ENCODE data around the gene ACCSL. TPM values are rescaled to one million over a fixed set of nuclear protein-coding genes. Genes with fewer than 3 reads are reported as not detected.

ACCSL gene
- total RNA-seq, 4 donors from 2014 or later: not detected

DNA sequence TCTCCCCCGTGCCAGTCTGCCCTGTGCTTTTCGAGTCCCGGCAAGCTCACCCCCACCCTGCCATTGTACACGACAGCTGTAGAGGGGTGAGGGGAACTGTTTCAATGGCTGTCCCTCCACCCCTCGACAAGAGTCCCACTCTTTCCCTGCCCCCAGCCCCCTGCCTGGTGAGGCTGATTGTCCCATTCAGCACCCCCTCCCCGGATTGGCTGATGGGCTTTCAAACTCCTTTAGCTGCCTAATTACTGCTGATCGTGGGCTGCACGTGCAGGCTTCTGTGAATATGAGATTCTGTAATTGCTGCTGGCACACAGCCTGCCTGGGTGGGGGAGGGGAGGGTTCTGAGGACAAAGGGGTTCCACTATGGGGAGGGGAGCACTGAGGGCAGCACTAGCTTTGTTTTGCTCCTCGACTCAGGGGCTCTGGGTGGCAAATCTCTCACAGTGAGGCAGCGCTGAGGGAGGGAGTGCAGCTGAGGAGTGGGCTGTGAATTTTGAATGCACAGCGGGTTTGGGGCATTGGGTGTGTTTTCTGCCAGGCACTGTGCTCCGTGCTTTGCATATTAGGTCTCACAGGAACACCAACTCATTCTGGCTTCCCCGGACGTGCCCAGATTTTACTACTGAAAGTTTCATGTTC, 42.6 kb upstream of the ACCSL start:
- TF ChIP-seq, protein P1, sequence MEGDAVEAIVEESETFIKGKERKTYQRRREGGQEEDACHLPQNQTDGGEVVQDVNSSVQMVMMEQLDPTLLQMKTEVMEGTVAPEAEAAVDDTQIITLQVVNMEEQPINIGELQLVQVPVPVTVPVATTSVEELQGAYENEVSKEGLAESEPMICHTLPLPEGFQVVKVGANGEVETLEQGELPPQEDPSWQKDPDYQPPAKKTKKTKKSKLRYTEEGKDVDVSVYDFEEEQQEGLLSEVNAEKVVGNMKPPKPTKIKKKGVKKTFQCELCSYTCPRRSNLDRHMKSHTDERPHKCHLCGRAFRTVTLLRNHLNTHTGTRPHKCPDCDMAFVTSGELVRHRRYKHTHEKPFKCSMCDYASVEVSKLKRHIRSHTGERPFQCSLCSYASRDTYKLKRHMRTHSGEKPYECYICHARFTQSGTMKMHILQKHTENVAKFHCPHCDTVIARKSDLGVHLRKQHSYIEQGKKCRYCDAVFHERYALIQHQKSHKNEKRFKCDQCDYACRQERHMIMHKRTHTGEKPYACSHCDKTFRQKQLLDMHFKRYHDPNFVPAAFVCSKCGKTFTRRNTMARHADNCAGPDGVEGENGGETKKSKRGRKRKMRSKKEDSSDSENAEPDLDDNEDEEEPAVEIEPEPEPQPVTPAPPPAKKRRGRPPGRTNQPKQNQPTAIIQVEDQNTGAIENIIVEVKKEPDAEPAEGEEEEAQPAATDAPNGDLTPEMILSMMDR (IDR thresholded peaks at IDR 0.05; ENCODE audit: low read depth): no peak

DNA sequence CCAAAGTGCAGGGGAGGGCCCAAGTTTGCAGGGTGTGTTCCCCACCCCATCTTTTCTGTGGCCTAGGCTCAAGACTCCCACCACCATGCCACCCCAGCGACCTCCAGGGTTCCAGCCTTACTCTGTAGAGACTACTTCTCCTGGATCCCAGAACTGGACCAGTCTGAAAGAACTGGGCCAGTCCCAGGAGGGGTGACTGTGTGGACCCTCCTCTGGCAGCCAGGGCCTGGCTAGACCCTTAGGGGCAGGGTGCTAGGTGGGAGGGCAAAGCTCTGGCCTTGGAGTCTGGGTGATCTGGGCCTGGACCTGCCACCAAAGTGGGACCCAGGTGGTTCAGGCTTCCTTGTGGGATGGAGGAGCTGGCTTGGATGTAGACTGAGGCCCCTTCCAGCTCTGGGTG, 41.8 kb upstream of the ACCSL start:
- TF ChIP-seq, protein P1 (IDR thresholded peaks at IDR 0.05; ENCODE audit: low read depth): no peak

DNA sequence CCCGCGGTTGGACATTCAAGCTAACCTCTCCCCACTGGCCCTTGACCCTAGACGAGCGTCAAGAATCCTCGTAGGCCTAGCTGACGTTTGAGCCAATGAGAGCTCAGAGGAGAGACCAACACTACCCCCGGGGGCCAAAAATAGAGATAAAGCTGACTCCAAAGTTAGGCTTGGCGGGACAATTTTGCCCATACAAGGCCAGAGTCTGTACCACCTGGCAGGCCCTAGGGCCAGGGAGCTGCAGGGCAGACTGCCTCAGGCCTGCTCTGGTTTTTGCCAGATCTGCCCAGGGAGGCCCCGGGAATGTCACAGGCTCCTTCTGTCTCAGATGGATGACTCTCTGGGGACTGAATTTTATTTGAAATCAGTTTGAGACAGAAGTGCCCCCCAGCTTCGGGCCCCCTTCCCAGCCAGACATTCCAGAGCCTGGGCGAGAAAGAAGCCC, 40.8 kb upstream of the ACCSL start:
- TF ChIP-seq, protein P1 (IDR thresholded peaks at IDR 0.05; ENCODE audit: low read depth): no peak

DNA sequence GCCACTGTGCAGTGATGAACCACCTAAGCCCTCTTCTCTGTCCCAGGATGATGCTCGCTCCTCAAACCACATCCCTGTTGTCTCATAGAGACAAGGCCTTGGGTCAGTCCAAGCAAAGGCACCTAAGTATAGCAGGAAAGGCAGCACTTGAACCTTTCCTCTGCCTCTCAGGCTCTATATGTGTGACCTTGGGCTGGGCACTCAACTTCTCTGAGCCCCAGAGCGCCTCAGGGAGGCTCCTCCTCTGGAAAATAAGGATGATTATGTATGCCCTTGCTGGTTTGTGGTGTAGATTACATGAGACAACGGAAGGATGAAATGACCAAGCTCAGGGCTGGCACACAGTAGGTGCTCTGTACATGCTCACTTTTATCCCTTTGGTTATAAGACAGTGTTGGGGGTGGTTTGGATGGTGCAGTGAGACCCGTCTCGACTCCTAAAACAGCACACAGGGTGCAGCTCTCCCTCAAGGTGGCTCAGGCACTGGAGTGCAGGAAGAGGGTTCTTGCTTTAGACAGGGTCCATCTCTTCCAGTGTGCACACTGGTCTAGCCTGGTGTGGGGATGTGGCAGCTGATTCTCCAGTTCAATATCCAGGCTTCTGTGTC, 40.2 kb upstream of the ACCSL start:
- TF ChIP-seq, protein P1 (IDR thresholded peaks at IDR 0.05; ENCODE audit: low read depth): no peak

DNA sequence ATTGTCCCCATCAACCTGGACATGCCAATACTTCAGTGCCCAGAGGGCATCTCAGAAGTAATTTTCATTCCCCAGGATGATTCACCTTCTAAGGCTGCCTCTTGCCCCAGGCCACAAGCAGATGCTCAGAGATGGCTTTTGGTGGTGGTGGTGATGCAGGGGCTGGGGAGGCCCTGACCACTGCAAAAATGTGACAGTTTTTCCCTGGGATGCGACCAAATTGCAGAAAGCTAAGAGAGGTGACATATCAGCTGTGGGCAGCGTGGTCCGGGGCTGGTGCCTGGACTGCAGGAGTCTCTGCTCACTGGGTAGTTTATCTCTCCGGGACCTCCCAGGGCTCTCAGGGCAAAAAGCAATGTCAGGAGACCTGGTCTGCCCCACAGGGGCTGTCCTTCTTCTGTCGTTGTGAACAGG, 39.7 kb upstream of the ACCSL start:
- TF ChIP-seq, protein P1 (IDR thresholded peaks at IDR 0.05; ENCODE audit: low read depth): no peak

DNA sequence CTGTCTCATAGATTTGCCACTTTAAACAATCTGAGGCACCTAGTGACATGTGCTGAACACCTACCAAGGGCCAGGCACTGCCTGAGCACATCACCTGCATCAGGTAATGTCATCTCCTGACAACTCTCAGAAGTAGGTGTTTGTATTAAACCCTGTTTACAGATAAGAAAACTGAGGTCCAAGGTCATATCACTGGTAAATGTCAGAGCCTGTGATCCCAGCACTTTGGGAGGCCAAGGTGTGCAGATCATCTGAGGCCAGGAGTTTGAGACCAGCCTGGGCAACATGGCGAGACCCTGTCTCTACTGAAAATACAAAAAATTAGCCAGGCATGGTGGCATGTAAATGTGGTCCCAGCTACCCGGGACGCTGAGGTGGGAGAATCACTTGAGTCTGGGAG, 39.1 kb upstream of the ACCSL start:
- TF ChIP-seq, protein P1 (IDR thresholded peaks at IDR 0.05; ENCODE audit: low read depth): no peak

DNA sequence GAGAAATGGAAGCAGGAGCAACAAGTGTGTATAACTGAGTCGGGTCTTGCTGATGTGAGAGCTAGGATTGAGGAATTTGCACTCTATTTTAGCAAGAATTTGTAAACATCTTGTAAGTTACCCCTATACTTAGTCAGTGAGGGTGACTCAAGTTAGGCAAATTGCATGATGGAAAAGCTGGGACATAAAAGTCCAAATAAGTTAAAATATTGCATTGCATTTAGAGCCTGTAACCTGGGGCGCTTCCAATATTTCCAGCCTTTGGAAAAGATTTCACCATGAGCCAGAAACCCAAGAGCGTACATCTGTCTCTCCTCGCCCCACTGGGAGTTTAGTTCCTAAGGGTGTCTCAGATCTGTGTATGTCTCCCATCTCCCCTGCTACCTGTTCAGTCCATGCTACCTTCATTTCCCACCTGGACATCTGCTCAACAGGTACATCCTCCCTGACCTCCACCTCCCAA, 37.0 kb upstream of the ACCSL start:
- TF ChIP-seq, protein P1 (IDR thresholded peaks at IDR 0.05; ENCODE audit: low read depth): no peak

Data from subcutaneous adipose tissue (tissue), 4 donors.